GM12801 (cell line): ENCODE measurements around the gene CDYL2.

Experiments used
- TF ChIP-seq, protein P1 (sequence below): IDR thresholded peaks from one replicate; pipeline ENCODE4 v1.5.1; 2011; ENCODE audit warnings: control low read depth; ENCODE audit not compliant: insufficient read length; ENCODE audit errors: extremely low read depth

The CDYL2 gene

DNA sequence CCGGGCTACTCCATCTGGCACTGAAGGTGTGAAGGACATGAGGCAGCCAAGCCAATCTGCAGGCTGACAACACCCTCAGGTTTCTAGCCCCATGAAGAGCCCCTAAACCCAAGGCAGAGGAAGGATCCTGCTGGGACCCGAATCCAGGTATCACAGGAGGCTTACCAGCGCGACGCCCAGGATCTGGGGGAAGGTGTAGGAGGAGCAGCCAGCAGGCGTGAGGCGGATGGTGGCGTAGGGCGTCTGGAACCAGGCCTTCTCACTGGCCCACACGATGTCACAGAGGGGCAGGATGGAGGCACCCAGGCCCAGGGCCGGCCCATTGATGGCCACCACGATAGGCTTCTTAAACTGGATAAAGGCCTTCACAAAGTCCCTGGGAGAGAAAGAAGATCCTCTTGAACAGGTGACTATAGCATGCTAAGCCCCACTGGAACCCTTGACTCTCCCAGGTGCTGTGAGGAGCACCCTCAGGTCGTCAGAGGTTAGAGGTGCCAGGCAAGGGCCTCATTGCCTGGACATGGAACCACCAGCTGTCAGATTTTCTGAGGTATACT, 191.9 kb downstream of the CDYL2 start:
- TF ChIP-seq, protein P1, sequence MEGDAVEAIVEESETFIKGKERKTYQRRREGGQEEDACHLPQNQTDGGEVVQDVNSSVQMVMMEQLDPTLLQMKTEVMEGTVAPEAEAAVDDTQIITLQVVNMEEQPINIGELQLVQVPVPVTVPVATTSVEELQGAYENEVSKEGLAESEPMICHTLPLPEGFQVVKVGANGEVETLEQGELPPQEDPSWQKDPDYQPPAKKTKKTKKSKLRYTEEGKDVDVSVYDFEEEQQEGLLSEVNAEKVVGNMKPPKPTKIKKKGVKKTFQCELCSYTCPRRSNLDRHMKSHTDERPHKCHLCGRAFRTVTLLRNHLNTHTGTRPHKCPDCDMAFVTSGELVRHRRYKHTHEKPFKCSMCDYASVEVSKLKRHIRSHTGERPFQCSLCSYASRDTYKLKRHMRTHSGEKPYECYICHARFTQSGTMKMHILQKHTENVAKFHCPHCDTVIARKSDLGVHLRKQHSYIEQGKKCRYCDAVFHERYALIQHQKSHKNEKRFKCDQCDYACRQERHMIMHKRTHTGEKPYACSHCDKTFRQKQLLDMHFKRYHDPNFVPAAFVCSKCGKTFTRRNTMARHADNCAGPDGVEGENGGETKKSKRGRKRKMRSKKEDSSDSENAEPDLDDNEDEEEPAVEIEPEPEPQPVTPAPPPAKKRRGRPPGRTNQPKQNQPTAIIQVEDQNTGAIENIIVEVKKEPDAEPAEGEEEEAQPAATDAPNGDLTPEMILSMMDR, result no peak

DNA sequence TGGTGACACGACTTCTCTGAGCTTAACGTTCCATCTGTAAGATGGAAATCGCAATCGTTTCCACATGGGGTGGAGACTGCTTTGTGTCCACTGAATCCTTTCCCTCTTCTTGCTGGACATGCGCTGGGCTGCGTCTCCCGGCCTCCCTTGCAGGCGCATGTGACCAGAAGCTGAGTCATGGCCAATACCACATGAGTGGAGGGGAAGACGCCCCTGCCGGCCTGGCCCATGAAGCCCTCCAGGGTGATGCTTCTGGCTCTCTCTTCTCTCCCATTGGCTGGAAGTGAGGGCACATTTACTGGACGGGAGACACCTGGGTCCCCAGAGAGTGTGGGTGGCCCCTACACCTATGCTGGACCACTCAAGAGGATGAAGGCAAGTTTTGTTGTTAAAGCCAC, 192.5 kb downstream of the CDYL2 start:
- TF ChIP-seq, protein P1, result no peak

DNA sequence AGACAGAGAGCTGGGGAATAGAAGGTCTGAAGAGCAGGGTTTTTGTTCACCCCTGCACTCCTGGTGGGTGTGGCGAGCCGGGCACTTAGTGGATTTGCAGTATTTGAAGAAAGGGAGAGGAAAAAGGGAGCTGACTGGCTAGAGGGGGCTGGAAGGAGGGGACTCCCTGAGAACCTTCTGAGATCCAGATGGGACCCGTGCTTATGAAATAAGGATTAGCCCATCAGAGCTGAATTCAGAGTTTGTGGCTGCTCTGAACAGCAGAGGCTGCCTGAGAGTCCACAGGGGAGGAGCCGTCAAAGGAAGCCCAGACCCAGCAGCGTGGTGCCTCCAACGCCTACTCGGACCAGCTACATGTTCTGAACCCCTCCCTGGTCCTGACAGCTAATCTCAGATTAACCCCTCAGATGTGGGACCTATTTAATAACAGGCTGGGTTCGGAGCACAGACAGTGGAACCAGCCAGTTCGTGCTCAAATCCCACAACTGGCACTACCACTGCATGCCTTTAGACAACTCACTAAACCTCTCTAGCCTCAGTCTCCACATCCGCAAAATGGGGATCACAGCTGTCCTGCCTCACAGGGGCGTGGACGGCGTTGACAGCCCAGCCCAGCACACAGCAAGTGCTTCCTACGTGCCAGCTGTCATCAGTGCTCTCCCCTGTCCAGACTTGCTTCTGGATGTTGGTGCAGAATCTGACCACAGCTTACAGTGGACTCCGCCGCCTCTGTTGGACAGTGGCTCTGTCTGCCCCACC, 193.0 kb downstream of the CDYL2 start:
- TF ChIP-seq, protein P1, result no peak

DNA sequence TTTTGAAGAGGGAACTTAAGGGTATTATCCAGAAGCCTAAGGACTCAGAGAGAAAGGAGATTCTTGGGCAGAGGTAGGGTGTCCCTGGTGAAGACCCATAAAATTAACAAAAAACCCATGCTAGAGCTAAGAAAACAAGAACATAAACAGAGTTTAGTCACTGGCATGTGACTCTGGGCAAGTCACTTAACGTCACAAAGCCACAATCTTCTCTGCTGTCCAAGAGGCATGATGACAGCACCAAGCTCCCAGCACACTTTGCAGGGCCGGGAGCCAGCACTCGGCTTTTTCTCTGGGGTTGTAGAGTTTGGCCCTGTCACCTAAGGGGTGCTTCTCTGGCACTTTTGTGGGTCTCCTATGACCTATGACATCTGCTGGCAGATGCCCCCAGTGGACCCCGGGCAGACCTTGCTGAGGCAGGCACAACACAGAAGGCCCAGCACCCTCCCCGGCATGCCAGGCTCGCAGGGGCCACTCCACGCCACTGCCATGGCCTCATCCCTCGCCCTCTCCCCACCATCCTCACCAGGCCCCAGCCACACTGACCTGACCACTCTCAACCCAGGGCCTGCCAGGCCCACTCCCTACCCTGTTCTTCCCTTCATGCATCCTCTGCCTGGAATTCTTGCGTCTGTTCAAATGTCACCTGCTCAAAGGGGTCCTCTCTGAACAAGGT, 193.8 kb downstream of the CDYL2 start:
- TF ChIP-seq, protein P1, result no peak

DNA sequence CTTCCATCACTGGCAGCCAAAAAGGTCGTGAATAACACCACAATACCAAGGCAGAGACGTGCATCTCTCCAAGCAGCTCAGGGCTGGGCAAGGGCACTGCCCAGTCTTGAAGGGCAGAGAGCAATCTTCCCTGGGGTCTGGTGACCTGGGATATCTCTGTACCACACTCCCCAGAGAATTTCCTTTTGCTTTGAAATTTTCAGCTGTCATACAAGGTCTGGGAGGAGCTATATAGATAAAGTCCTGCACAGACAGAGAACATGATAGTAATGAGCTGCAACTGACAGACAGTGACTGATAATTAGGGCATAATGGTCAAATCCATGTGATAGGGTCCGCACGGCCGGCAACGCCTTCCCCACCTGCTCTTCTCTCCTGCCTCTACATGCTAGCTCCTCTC, 195.5 kb downstream of the CDYL2 start:
- TF ChIP-seq, protein P1, result no peak

DNA sequence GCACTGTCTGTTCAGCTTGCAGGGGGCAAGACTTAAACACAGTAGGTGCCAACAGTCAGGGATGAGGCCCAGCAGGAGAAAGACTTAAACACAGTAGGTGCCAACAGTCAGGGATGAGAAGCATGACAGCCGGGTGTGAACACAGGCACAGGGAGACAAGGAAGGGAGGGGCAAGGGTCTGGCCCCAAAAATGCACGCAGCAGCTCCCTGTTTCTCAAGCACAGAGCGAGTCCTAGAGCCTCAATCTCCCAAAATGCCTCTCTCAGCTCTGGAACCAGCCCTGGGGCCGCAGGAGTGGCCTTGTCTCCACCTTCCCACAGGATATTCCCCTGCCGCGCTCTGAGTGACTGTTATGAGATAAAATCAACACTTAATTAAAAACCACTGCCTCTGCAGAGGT, 197.2 kb downstream of the CDYL2 start:
- TF ChIP-seq, protein P1, result no peak

DNA sequence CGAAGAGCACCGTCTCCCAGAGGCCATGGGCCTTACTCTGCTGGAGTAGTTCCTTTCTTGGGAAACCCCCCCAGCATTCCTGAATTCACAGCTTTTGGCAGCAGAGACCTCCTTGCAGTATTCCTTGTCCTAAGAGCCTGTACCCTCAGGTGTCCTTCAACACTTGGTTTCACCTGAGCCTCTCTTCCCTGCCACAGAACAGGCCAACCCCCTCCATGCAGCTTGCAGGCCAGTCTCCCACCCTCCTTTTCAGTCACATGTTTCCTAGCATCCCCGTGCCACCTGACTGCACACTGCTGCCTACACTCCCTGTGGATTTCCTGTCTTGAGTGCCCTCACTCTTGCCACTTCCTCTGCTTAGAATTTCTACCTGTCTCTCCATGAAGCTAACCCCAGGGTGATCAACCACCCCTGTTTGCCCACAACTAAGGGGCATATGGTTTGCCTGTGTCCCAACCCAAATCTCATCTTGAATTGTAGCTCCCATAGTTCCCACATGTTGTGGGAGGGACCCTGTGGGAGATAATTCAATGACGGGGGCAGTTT, 198.1 kb downstream of the CDYL2 start:
- TF ChIP-seq, protein P1, result no peak
